Testis (tissue), 2 donors: ENCODE data around the gene PPP2R1A.

Source experiments
- POLR2A ChIP-seq: fragments of 450-650 bp; IDR thresholded peaks from one replicate; pipeline ENCODE4 v1.6.1; 2017; ENCODE audit warnings: antibody characterized with exemption, mild to moderate bottlenecking, moderate library complexity
- TF ChIP-seq, protein P1 (sequence below), 3 experiments: fragments of 450-650 bp in 2 of 3; fragments of 200-600 bp in 1 of 3; sonication (generic) in 1 of 3; IDR thresholded peaks; one replicate each; pipeline ENCODE4 v1.5.1; 2016 to 2019; ENCODE audit warnings: antibody characterized with exemption in 3 of 3, mild to moderate bottlenecking in 2 of 3, moderate library complexity in 1 of 3

DNA sequence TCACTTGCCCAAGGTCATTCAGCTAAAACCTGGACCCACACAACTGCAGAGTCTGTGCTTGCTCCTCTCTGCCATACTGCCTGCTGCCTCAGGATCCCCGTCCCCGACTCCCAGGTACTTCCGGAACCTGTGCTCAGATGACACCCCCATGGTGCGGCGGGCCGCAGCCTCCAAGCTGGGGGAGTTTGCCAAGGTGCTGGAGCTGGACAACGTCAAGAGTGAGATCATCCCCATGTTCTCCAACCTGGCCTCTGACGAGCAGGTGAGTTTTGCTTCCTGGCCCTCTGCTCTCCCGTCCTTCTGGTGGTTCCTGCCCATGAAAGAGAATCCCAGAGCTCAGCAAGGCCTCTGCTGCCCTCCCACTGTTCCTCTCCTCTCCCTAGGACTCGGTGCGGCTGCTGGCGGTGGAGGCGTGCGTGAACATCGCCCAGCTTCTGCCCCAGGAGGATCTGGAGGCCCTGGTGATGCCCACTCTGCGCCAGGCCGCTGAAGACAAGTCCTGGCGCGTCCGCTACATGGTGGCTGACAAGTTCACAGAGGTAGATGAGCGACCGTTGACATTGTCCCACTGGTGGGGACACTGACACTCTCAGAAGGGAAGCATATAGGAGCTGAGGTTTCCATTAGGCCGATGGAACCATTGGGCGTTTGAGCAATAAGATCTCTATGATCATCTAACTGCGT is 22.9 kb downstream of the PPP2R1A start:
- TF ChIP-seq, protein P1, sequence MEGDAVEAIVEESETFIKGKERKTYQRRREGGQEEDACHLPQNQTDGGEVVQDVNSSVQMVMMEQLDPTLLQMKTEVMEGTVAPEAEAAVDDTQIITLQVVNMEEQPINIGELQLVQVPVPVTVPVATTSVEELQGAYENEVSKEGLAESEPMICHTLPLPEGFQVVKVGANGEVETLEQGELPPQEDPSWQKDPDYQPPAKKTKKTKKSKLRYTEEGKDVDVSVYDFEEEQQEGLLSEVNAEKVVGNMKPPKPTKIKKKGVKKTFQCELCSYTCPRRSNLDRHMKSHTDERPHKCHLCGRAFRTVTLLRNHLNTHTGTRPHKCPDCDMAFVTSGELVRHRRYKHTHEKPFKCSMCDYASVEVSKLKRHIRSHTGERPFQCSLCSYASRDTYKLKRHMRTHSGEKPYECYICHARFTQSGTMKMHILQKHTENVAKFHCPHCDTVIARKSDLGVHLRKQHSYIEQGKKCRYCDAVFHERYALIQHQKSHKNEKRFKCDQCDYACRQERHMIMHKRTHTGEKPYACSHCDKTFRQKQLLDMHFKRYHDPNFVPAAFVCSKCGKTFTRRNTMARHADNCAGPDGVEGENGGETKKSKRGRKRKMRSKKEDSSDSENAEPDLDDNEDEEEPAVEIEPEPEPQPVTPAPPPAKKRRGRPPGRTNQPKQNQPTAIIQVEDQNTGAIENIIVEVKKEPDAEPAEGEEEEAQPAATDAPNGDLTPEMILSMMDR (IDR thresholded peaks at IDR 0.05): no peak
- TF ChIP-seq POLR2A: no peak
